Right cardiac atrium (tissue), 5 donors: ENCODE data around the gene PDF. TPM values are rescaled to one million over a fixed set of nuclear protein-coding genes. Genes with fewer than 3 reads are reported as not detected.
"Not testable (repeated sequence)": the region's sequence is repeated elsewhere in the genome, so short reads cannot be mapped to it uniquely, and the experiment has no call there.

Experiments used
- ATAC-seq, 2 donors: fragments of 200-7000 bp; cut with Tn5 transposase; one replicate each; pipeline versions ENCODE4 v1.8.0 to v1.9.1; 2020; ENCODE audit warnings: moderate library complexity in 2 of 2, mild to moderate bottlenecking in 1 of 2
- DNase-seq, 3 donors: peaks; one replicate each; pipeline ENCODE4 v3.0.0-alpha.2; 2020
- H3K27ac ChIP-seq: one replicate; pipeline ENCODE4 v1.5.1; 2013; ENCODE audit warnings: mild to moderate bottlenecking, low read length, control low read depth, moderate library complexity
- H3K27me3 ChIP-seq: one replicate; pipeline ENCODE4 v1.6.1; 2013; ENCODE audit not compliant: control insufficient read depth, insufficient read depth
- H3K4me1 ChIP-seq: one replicate; pipeline ENCODE4 v1.6.1; 2013; ENCODE audit warnings: low read length; ENCODE audit not compliant: control insufficient read depth, insufficient read depth
- H3K4me3 ChIP-seq: one replicate; pipeline ENCODE4 v1.5.1; 2013; ENCODE audit warnings: low read length, control low read depth
- H3K9me3 ChIP-seq: one replicate; pipeline ENCODE4 v1.6.1; 2013; ENCODE audit warnings: low read length; ENCODE audit not compliant: control insufficient read depth
- WGBS: extraction: QIAGEN DNeasy Blood & Tissue Kit; methylation state at CpG from one replicate; pipeline ENCODE4 v1.1.7; 2013; 5-methylcytosine and 5-hydroxymethylcytosine counted together
- intact Hi-C, 4 donors: fragments of 100-400 bp; cut with DNase I; formaldehyde crosslinking; loops; one replicate each; pipeline versions ENCODE4 v1.11.0 to v1.14.0; 2022 to 2023
- polyA plus RNA-seq: library from polyadenylated mRNA; stranded (reverse); fragments of 200-250 nt; gene quantifications from one replicate; pipeline ENCODE4 v1.2.3, GENCODE V29; 2013
- total RNA-seq, 4 donors: library from RNA; stranded (reverse); fragmentation: NEBNext Ultra II Directional; extraction: Animal tissue kit (Norgen Biotek cat#: 25700); gene quantifications; one replicate each; pipeline ENCODE4 v1.2.1, GENCODE V29; 2021
- donor health status: healthy with polysubstance abuse.
- donor health status: DM: no; HTN: yes; CAD: no.
- donor health status: DM: no; HTN: no; CAD: no.
- donor health status: DM: no; HTN: yes; CAD: no; lungs with severe emphysema.
- donor health status: DM: yes; HTN: yes; CAD: no.

Gene PDF
- total and polyA plus RNA-seq, 5 donors = 2.9 to 5.7 (median 4.9) TPM

- no peaks in the 10 kb centered on the region for H3K9me3 ChIP-seq
- H3K4me3 ChIP-seq = no peak overlapping the region
- H3K27me3 ChIP-seq = no peaks in the 10 kb centered on the region
- no peak for DNase-seq
- H3K27ac ChIP-seq = no peak overlapping the region
- 85% methylated on average over 2 of the region's 2 CpGs for WGBS
- ATAC-seq = no peak
- H3K4me1 ChIP-seq = no peaks in the 10 kb centered on the region
- intact Hi-C loops = no loop called here
Measured at GRCh38 chr16:69364088-69364487, 33.7 kb upstream of the PDF start.

GRCh38 chr16:69363281-69363717 lies 32.9 kb upstream of the PDF start:
- H3K4me3 ChIP-seq = no peak overlapping the region
- DNase-seq = no peak
- ATAC-seq = no peak
- H3K27ac ChIP-seq = no peak overlapping the region
- H3K9me3 ChIP-seq = no peaks in the 10 kb centered on the region
- 92% methylated on average over 5 of the region's 5 CpGs for WGBS
- H3K4me1 ChIP-seq = no peaks in the 10 kb centered on the region
- intact Hi-C loops = no loop called here
- no peaks in the 10 kb centered on the region for H3K27me3 ChIP-seq

- 97% methylated on average over 9 of the region's 9 CpGs for WGBS
- H3K4me3 ChIP-seq, H3K9me3 ChIP-seq, ATAC-seq, intact Hi-C loops, DNase-seq, H3K4me1 ChIP-seq, H3K27ac ChIP-seq, H3K27me3 ChIP-seq: not testable (repeated sequence)
Measured at GRCh38 chr16:69360070-69360469, 29.7 kb upstream of the PDF start.

- DNase-seq = no peak
- no peaks in the 10 kb centered on the region for H3K27me3 ChIP-seq
Measured at GRCh38 chr16:69351309-69352027, 21.1 kb upstream of the PDF start, which contains the start of gene TMED6. Gene TMED6 (minus strand): TSS chr16:69351786. CDS start chr16:69351753, 33 bp downstream.

GRCh38 chr16:69350536-69351133 lies 20.2 kb upstream of the PDF start:
- Histone ChIP-seq H3K27me3 (no peaks in the 10 kb centered on the region), H3K27ac (no peak overlapping the region), H3K9me3 (no peaks in the 10 kb centered on the region), H3K4me3 (no peak overlapping the region), H3K4me1 (no peaks in the 10 kb centered on the region)
- intact Hi-C loops = no loop called here
- ATAC-seq (no peak), DNase-seq (no peak)
- WGBS = 80% methylated on average over 6 of the region's 6 CpGs

More at GRCh38 chr16:69351309-69352027, 21.1 kb upstream of the PDF start, which contains the start of gene TMED6:
- Histone ChIP-seq H3K9me3 (no peaks in the 10 kb centered on the region), H3K27ac (no peak within 1 kb of the TSS), H3K4me3 (no peak within 1 kb of the TSS), H3K4me1 (no peaks in the 10 kb centered on the region)
- 85% methylated on average over 12 of the region's 12 CpGs for WGBS
- ATAC-seq = no peak
- intact Hi-C loops = no loop called here

- Histone ChIP-seq H3K27ac (no peak overlapping the region), H3K4me1 (no peaks in the 10 kb centered on the region), H3K9me3 (no peaks in the 10 kb centered on the region), H3K27me3 (no peaks in the 10 kb centered on the region), H3K4me3 (no peak overlapping the region)
- DNase-seq (no peak), ATAC-seq (no peak)
- intact Hi-C loops = no loop called here
- 81% methylated on average over 10 of the region's 10 CpGs for WGBS
Measured at GRCh38 chr16:69349536-69349935, 19.1 kb upstream of the PDF start.

GRCh38 chr16:69348222-69348621 lies 17.8 kb upstream of the PDF start:
- no peak for ATAC-seq
- Histone ChIP-seq H3K9me3 (no peaks in the 10 kb centered on the region), H3K27ac (no peak overlapping the region), H3K4me1 (no peaks in the 10 kb centered on the region), H3K4me3 (no peak overlapping the region), H3K27me3 (no peaks in the 10 kb centered on the region)
- WGBS = 97% methylated on average over 6 of the region's 6 CpGs
- intact Hi-C loops = no loop called here
- no peak for DNase-seq

GRCh38 chr16:69346683-69347082 lies 16.3 kb upstream of the PDF start:
- Histone ChIP-seq H3K4me3 (no peak overlapping the region), H3K27ac (no peak overlapping the region), H3K27me3 (no peaks in the 10 kb centered on the region), H3K4me1 (no peaks in the 10 kb centered on the region), H3K9me3 (no peaks in the 10 kb centered on the region)
- intact Hi-C loops = no loop called here
- ATAC-seq = no peak
- no peak for DNase-seq
- 87% methylated on average over 6 of the region's 6 CpGs for WGBS

- DNase-seq = no peak
- Histone ChIP-seq H3K27me3 (no peaks in the 10 kb centered on the region), H3K9me3 (no peaks in the 10 kb centered on the region), H3K4me3 (no peak overlapping the region), H3K4me1 (no peaks in the 10 kb centered on the region), H3K27ac (no peak overlapping the region)
- no peak for ATAC-seq
- WGBS = 75% methylated on average over 4 of the region's 4 CpGs
- intact Hi-C loops = no loop called here
Measured at GRCh38 chr16:69345923-69346322, 15.5 kb upstream of the PDF start.

GRCh38 chr16:69344171-69344570 lies 13.8 kb upstream of the PDF start:
- Histone ChIP-seq H3K27me3 (no peaks in the 10 kb centered on the region), H3K9me3 (no peaks in the 10 kb centered on the region), H3K4me3 (no peak overlapping the region), H3K27ac (no peak overlapping the region), H3K4me1 (no peaks in the 10 kb centered on the region)
- ATAC-seq (no peak), DNase-seq (no peak)
- intact Hi-C loops = no loop called here
- WGBS = 96% methylated on average over 5 of the region's 5 CpGs

GRCh38 chr16:69340095-69340644 lies 9.8 kb upstream of the PDF start:
- Histone ChIP-seq H3K4me1 (peaks cover 2% of the 10 kb centered on the region), H3K4me3 (peak overlapping the region; percentile 70), H3K27ac (peak overlapping the region; percentile 72), H3K27me3 (no peaks in the 10 kb centered on the region), H3K9me3 (no peaks in the 10 kb centered on the region)
- intact Hi-C loops = no loop called here
- WGBS = 7% methylated on average over 16 of the region's 16 CpGs
- DNase-seq (peak in 1 of 3 donors; percentile 19), ATAC-seq (no peak)
